ENCODE data around the gene ZFAND2B.
A peak's percentile ranks its signal among the peaks of the same experiment; 100 is the strongest.

The ZFAND2B gene

DNA sequence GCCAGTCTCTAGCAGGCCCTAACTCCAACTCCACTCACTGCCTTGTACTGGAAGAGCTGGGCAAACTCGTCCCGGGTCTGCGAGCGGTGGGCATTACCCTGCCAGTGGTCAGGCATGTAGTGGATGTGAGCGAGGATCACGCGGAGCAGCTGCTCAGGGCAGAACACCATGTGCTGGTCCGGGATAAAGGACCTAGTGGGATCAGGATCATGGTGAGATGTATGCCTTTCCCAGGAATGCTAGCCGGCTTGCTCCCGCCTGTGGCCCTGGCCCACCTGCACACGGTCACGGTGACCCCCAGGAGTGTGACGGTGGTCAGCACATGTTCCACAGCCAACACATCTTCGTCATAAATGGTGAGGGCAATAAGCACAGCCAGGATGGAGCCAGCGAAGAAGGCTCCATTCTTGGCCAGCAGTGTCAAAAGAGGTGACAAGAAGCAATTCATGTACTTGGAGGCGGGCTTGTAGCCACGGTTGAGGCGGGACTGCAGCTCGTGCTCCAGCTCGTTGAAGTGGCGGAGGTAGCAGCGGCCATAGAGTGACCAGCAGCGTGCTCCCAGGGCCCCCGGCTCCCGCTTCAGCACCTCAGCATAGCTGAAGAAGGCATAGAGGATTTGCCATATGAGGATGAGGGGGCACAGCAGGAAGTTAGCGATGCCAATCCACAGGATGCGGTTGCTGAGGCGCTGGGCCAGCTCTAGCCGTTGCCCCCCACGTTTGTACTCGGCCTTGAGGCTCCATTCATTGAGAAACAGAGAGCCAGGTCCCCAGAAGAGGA, 17.4 kb downstream of the ZFAND2B start:
- no peak for DNase-seq

DNA sequence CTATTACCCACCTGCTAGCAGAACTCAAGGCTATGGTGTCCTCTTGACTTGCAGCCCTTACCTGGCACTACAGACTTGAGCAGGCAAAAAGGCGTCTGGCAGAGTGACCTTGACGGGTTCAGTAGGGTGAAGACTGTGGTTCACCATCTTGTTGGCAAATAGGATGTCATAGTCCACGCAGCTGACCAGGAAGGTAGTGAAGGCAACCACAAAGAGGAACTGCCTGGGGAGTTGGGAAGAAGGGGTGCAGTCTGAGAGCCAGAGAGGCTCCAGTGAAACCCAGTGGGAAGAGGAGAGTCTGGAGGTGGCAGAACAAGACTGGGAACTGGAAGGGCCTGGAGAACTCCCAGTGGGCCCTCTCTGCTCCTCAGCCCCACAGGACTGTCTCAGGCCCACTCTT, 18.8 kb downstream of the ZFAND2B start:
- no peak for DNase-seq

DNA sequence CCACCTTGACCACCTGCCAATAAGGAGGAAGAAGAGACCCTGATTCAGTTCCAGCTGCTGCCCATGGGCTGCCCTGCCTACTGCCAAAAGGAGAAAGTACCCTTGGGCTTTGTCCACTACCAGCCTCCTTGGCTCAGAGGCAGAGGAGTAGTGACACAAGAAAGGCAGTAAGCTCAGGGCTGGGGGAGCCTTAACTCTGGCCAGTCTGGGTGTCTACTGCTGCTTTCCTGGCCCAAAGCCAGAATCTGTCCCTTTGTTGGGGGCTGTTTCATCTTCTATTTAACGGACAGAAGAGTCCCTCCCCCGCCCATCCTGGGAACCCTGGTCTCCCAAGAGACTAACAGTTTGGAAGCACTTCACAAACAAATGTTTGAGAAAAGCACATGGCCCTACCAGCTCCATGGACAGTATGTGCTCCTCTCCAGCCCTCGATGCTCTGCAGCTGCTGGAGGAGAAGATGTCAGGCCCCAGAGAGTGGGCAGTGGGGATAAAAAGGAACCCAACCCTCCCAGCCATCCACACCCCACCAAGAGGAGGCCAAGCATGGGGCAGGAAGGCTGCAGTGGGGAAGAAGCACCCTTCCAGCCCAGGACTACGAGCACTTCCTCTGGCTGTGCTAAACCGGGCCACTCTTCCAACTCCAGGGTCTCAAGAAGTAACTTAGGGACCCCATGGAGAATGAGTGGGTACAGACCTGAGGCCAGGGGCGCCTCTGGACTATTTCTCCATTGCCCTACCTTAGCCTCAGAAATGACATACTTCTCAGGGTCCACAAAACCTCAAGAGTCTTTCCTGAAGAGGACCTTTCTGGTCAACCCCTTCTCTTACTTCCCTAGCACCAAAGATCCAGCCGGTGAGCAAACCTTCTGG, 21.7 kb downstream of the ZFAND2B start:
- DNase-seq = no peak

- DNase-seq = no peak
Observed at GRCh38 chr2:219228911-219229304, 22.3 kb downstream of the ZFAND2B start.

DNA sequence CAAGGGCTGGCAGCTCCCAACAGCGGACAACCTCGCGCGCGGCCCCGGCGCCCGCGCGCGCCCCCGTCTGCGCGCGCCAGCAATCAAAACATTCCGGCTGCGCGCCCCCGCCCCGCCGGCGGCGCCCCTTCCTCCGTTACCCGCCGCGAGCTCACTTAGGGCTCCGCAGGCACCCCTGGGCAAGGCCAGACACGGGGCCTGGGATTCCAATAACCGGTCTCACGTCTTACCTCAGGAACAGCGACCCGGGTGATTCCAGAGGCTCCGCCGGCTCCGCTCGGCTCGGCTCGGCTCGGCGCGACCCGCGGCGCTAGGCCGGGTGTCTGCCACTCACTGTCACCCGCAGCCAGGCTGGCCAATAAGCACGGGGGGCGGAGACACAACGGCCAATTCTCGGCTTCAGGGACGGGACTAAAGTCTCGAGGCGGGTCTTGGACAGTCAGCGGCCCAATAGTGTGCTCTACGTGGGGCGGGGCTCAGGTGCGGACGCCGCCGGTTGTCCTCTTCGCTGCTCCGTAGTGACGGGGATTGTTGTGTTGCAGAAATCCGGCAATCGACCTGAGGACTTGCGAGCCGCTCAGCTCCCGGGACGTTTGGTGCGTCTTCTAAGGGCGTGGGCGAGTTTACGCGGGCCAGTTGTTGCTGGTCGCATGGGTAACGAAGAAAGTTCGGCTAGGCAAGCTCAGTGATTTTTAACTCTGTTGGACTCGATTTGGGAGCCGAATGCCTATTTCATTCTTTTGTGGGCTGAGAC, 22.9 kb downstream of the ZFAND2B start, which contains the start of the genes ANKZF1 and ATG9A:
Gene ANKZF1, plus strand, starts transcription at position 502 of the 754 bp plus-strand sequence. CDS start 452 bp downstream, outside the sequence.
Gene ATG9A, minus strand, starts transcription at position 332 of the 754 bp plus-strand sequence. CDS start 1,612 bp downstream, outside the sequence.
- peak; percentile 94 for DNase-seq

- no peak for DNase-seq
Observed at GRCh38 chr2:219230059-219230540, 23.5 kb downstream of the ZFAND2B start.

GRCh38 chr2:219234331-219234730, 27.7 kb downstream of the ZFAND2B start:
- DNase-seq = no peak

DNA sequence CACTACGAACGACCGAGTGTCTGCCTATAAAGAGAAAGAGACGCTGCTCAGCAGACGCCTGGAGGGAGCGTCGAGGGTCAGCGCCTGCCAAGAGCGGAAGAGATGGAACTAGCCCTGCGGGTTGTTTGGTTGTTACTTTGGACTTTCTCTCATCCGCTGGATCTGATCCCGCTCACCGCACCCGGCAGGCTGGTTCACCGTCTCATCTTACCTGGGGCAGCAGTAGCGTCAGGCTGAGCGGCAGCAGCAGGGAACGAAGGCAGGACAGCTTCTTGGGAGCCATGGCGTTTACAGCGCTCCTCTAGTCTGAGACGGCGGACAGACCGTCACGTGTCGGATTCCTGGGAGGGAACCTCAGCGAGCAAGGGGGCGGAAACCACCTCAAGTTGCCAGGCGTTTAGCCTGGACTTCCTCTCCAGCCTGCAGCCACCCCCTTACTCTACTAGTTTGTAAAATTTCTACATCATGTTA, 36.7 kb downstream of the ZFAND2B start:
- DNase-seq = no peak

GRCh38 chr2:219244789-219245147, 38.2 kb downstream of the ZFAND2B start:
- no peak for DNase-seq

DNA sequence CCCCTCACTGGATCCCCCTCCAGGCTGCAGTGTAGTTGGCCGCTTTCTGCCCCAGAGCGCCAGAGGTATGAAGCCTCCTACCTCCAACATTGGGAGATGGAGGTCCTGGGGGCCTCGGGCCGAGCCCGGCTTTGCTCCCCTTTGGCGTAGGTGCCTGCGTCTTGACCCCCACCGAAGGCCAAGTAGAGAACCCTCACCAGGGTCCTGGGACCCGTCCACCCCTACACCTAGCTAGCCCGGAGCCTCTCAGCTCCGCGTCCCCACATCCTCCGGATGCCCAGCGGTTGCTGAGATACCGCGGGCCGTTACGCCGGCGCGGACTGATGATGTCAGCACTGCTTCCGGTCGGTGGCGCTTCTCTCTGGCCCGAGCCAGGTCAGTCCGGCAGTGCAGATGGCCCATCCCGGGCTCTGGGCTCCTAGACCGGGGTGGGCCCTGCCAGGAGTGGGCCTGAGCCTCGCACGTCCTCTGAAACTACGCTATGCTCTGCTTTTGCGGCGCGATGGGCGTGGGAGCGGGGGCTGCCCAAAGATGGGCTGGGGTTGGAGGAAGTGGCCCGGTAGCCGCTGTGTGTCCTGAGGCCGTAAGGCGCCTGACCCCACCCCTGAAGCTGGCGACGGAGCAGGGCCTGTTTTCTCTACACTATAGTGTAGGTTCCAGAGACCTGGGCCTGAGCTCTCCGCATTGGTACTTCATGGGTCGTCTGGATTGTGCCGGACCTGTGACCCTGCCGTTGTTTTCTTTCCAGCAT, 38.7 kb downstream of the ZFAND2B start, which contains the start of the genes GLB1L and STK16:
Gene GLB1L, minus strand, starts transcription at position 297 of the 751 bp plus-strand sequence. CDS start 1,871 bp downstream, outside the sequence.
Gene STK16, plus strand, starts transcription at position 332 of the 751 bp plus-strand sequence. CDS start 521 bp downstream, outside the sequence.
- DNase-seq = peak; percentile 66

GRCh38 chr2:219245899-219246230, 39.3 kb downstream of the ZFAND2B start:
- DNase-seq = no peak

DNA sequence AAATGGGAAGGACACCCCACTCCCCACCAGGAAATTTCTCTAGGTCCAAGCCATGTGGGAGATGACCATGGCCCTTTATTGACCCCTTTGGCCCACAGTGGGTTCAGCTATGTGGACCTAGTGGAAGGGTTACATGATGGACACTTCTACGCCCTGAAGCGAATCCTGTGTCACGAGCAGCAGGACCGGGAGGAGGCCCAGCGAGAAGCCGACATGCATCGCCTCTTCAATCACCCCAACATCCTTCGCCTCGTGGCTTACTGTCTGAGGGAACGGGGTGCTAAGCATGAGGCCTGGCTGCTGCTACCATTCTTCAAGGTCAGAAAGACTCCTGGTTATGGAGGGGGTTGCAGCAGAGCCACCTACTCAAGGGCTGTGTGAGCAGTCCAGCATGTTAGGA, 40.0 kb downstream of the ZFAND2B start:
- DNase-seq = no peak

- DNase-seq = no peak
Observed at GRCh38 chr2:219247678-219248642, 41.4 kb downstream of the ZFAND2B start.

- DNase-seq = no peak
Observed at GRCh38 chr2:219248845-219249202, 42.2 kb downstream of the ZFAND2B start.

DNA sequence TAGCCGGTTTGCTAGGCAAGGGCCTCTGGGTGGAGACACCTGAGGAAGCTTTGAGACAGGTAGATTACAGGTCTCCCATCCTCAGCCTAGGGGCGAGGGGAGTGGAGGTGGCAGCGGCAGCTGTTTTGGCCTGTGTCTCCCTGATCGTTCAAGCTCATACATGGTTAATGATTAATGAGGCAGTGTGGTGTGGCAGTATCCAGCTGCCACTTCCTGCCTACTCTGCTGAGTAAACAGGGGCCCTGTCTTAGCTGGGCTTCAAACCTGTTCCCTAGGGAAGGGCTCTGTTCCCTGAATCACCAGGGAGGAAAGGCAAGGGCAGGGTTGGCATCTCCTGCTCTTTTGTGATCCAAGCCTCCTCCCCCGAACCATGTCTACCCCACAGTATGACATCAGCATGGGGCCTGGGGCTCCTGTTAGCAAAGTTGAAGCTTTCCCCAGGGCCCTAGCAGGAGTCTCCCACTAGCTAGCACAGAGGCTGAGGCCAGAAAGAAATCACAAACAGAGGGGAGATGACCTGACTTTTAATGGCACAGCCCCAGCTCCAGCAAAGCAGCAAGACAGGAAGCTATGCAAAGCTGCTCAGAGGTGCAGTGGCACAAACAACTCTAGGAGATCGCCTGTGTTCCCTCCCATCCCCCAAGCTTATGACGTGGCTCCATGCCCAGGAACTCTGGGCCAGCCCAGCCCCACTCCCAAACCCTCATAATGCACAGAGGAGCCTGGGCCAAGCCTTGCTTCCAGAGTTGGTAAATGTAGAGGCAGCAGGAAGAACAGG, 42.8 kb downstream of the ZFAND2B start:
- peak; percentile 23 for DNase-seq

GRCh38 chr2:219250049-219250781, 43.6 kb downstream of the ZFAND2B start:
- no peak for DNase-seq

- no peak for DNase-seq
Observed at GRCh38 chr2:219251656-219252055, 45.1 kb downstream of the ZFAND2B start.

DNA sequence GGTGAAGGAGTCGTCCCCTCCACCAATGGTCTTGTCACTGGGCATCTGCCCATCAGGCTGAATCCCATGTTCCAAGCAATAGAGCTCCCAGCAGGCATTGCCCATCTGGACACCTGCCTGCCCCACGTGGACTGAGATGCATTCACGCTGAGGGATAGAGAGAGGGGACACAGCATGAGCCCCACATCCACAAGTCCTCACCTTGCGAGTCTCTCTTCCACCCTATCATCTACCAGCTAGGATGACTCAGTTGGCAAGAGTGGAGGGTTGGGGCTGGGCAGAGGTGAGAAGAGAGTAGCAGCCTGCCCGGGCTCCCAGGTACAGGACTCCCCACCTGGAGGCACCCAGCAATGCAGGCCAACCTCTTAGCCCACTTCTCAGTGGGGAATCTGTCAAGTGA, 45.5 kb downstream of the ZFAND2B start:
- DNase-seq = no peak

DNA sequence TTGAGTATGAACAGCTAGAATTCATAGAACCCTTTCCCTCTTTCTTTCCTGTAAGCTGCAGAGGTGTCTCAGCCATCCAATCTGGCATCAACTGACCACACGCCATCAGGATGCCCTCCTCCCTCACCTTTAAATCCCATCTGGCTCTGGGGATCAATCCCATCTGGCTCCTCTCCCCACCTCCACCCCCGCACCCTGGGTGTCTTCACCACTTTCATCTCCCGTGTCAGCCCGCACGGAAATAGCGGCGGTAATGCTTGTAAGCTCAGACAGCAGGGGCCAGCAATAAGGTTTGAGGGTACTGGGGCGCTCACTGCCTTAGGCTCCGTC, 46.0 kb downstream of the ZFAND2B start:
- DNase-seq = no peak

Data from NCI-H1105 (cell line).